Measurements from ENCODE around the gene MYDGF. TPM values are rescaled to one million over a fixed set of nuclear protein-coding genes. Genes with fewer than 3 reads are reported as not detected.

The MYDGF gene
- total RNA-seq, 4 donors from 2014 or later = 17.5 to 43.6 (median 28.3) TPM

DNA sequence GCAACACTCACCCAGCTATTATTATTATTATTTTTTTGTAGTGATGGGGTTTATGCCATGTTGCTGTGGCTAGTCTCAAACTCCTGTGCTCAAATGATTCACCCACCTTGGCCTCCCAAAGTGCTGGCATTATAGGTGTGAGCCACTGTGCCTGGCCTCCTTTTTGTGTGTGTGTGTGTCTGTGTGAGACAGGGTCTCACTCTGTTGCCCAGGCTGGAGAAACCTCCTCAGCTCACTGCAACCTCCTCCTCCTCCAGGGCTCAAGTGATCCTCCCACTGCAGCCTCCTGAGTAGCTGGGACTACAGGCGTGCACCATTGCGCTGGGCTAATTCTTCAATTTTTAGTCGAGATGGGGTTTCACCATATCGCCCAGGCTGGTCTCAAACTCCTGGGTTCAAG, 3.6 kb upstream of the MYDGF start:
- 92% methylated on average over 4 of the region's 4 CpGs for WGBS
- DNase-seq (ENCODE audit: low spot score in 2 of 2) = no peak
- no peak overlapping the region for H3K4me3 ChIP-seq
- peaks cover 18% of the 10 kb centered on the region for H3K4me1 ChIP-seq
- H3K36me3 ChIP-seq = peaks cover 28% of the 10 kb centered on the region
- no peak overlapping the region for H3K27ac ChIP-seq
- TF ChIP-seq EP300 (IDR thresholded peaks at IDR 0.05) (no peak), POLR2AphosphoS5 (IDR thresholded peaks at IDR 0.05) (no peak)
- TF ChIP-seq, protein P1, sequence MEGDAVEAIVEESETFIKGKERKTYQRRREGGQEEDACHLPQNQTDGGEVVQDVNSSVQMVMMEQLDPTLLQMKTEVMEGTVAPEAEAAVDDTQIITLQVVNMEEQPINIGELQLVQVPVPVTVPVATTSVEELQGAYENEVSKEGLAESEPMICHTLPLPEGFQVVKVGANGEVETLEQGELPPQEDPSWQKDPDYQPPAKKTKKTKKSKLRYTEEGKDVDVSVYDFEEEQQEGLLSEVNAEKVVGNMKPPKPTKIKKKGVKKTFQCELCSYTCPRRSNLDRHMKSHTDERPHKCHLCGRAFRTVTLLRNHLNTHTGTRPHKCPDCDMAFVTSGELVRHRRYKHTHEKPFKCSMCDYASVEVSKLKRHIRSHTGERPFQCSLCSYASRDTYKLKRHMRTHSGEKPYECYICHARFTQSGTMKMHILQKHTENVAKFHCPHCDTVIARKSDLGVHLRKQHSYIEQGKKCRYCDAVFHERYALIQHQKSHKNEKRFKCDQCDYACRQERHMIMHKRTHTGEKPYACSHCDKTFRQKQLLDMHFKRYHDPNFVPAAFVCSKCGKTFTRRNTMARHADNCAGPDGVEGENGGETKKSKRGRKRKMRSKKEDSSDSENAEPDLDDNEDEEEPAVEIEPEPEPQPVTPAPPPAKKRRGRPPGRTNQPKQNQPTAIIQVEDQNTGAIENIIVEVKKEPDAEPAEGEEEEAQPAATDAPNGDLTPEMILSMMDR (IDR thresholded peaks at IDR 0.05) = no peak
- no peaks in the 10 kb centered on the region for H3K27me3 ChIP-seq
- no peaks in the 10 kb centered on the region for H3K9me3 ChIP-seq

DNA sequence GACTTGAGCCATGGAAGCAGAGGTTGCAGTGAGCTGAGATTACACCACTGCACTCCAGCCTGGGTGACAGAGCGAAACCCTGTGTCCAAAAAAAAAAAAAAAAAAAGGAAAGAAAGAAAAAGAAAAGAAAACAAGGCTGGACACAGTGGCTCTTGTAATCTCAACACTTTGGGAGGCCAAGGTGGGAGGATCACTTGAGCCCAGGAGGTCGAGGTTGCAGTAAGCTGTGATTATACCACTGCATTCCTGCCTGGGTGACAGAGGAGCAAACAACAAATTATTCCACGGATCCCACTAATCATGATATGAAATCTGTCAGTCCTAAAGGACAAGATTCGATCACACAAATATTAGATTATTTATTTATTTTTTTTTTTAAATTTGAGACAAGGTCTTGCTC, 3.1 kb upstream of the MYDGF start:
- Histone ChIP-seq H3K27me3 (no peaks in the 10 kb centered on the region), H3K4me3 (no peak overlapping the region), H3K27ac (no peak overlapping the region), H3K9me3 (no peaks in the 10 kb centered on the region), H3K4me1 (peaks cover 23% of the 10 kb centered on the region), H3K36me3 (peaks cover 26% of the 10 kb centered on the region)
- TF ChIP-seq, protein P1 (IDR thresholded peaks at IDR 0.05) = no peak
- TF ChIP-seq POLR2A (IDR thresholded peaks at IDR 0.05) (no peak), POLR2AphosphoS5 (IDR thresholded peaks at IDR 0.05) (no peak), EP300 (IDR thresholded peaks at IDR 0.05) (no peak)
- DNase-seq (ENCODE audit: low spot score in 2 of 2) = no peak
- WGBS = 61% methylated on average over 4 of the region's 4 CpGs

DNA sequence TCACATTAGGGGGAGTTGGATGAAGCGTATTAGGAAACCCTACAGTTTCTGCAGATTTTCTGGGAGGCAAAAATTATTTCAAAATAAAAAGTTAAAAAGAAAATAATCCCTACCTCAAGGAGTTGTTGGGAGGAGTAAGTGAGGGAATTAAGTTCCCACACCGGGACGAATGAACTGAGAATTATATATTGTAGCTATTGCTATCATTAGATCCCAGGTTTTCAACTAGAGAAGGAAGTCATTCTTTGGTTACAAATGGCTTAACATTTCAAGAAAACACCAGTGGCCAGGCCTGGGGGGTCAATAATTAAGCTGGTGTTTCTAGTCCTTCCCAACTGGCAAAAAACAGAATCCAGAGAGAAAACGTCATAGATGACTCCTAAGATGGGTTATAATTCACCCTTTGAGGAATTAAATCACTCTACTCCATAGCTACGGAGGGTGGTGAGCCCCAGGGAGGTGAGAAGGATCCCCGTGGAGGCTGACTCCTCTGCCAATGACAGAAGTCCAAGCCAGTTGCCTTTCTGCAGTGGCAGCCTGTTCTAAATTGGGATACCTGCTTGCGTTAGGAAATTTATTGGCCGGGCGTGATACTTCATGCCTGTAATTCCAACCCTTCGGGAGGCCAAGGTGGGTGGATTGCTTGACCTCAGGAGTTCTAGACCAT, 1.2 kb upstream of the MYDGF start:
- peaks cover 33% of the 10 kb centered on the region for H3K36me3 ChIP-seq
- H3K9me3 ChIP-seq = no peaks in the 10 kb centered on the region
- TF ChIP-seq EP300 (IDR thresholded peaks at IDR 0.05) = no peak
- no peaks in the 10 kb centered on the region for H3K27me3 ChIP-seq
- H3K4me1 ChIP-seq = peaks cover 28% of the 10 kb centered on the region
- 42% methylated on average over 9 of the region's 10 CpGs for WGBS
- no peak for DNase-seq (ENCODE audit: low spot score in 2 of 2)
- H3K27ac ChIP-seq = no peak overlapping the region
- no peak overlapping the region for H3K4me3 ChIP-seq

DNA sequence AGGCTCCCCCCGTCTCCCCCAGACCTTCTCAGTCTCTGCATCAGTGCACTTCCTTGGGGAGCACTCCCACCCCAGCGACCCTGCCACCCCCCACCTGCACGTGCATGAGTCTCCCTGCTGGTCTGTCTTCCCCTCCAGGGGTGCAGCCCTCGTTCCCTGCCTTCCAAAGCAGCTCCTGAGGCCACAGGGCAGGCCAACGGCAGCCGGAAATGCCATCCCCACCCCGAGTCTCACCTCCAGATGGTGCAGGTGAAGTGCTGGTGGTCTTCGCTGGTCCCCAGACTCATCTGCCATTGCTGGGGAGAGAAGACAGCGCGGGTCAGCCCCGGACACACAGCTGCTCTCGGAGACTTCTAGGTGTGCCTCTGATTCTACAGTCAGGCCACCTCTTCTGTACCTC, 5.5 kb downstream of the MYDGF start:
- no peak for DNase-seq (ENCODE audit: low spot score in 2 of 2)
- H3K4me3 ChIP-seq = no peak overlapping the region
- no peaks in the 10 kb centered on the region for H3K9me3 ChIP-seq
- H3K27ac ChIP-seq = no peak overlapping the region
- WGBS = 88% methylated on average over 6 of the region's 12 CpGs
- no peaks in the 10 kb centered on the region for H3K27me3 ChIP-seq
- peaks cover 80% of the 10 kb centered on the region for H3K36me3 ChIP-seq
- no peak for TF ChIP-seq POLR2AphosphoS5 (IDR thresholded peaks at IDR 0.05)
- no peak for TF ChIP-seq POLR2A (IDR thresholded peaks at IDR 0.05)
- TF ChIP-seq, protein P1 (IDR thresholded peaks at IDR 0.05) = no peak
- no peak for TF ChIP-seq EP300 (IDR thresholded peaks at IDR 0.05)
- H3K4me1 ChIP-seq = peaks cover 25% of the 10 kb centered on the region

DNA sequence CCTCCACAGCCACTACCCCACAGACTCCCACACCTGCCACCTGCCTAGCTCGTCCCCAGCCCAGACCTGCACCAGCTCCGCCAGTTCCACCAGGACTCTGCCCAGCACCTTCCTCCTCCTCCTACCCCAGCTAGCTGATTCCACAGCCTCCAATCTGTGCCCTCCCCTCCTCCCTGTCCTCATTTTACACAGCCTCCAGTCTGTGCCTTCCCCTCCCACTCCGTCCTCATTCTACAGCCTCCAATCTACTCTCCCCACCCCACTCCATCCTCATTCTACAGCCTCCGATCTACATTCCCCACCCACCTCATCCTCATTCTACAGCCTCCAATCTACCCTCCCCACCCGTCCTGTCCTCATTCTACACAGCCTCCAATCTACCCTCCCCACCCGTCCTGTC, 7.3 kb downstream of the MYDGF start:
- Histone ChIP-seq H3K27me3 (no peaks in the 10 kb centered on the region), H3K4me3 (no peak overlapping the region), H3K27ac (no peak overlapping the region), H3K36me3 (peaks cover 91% of the 10 kb centered on the region), H3K4me1 (peaks cover 6% of the 10 kb centered on the region), H3K9me3 (peaks cover 7% of the 10 kb centered on the region)
- TF ChIP-seq POLR2AphosphoS5 (IDR thresholded peaks at IDR 0.05) = no peak
- no peak for TF ChIP-seq POLR2A (IDR thresholded peaks at IDR 0.05)
- TF ChIP-seq, protein P1 (IDR thresholded peaks at IDR 0.05) = no peak
- no peak for TF ChIP-seq EP300 (IDR thresholded peaks at IDR 0.05)
- 74% methylated on average over 6 of the region's 6 CpGs for WGBS
- DNase-seq (ENCODE audit: low spot score in 2 of 2) = no peak

All from suprapubic skin (tissue), 4 donors.